ENCODE measurements around the gene VEZT.

GRCh38 chr12:95240556-95240955, 22.9 kb downstream of the VEZT start:
- TF ChIP-seq CTCF (conservative IDR thresholded peaks at IDR 0.05 in 1 of 2, IDR thresholded peaks at IDR 0.05 in 1 of 2; ENCODE audit: low read depth in 1 of 2, low read length in 2 of 2) (no peak), EZH2 (IDR thresholded peaks at IDR 0.05; ENCODE audit: low read length, missing control alignments) (no peak)
